ENCODE results near the gene FOXO6. TPM values are rescaled to one million over a fixed set of nuclear protein-coding genes. Genes with fewer than 3 reads are reported as not detected.

FOXO6 gene
- total and polyA plus RNA-seq, 9 of the 15 experiments (the other 6 are each of a cell fraction or from before 2014, with no cell fraction given): 0.04 to 0.31 (median 0.12) TPM; not detected in 5

GRCh38 chr1:41362749-41363590, 1.7 kb downstream of the FOXO6 start (continued):
- no peak for TF ChIP-seq SP2 (IDR thresholded peaks at IDR 0.05; ENCODE audit: extremely low read depth, low read depth, low read length, poor library complexity, severe bottlenecking)
- TF ChIP-seq RBBP5 (IDR thresholded peaks at IDR 0.05; ENCODE audit: borderline replicate concordance, insufficient read depth, low read length, poor library complexity, severe bottlenecking): no peak
- TF ChIP-seq ZSCAN29 (IDR thresholded peaks at IDR 0.05): no peak

DNA sequence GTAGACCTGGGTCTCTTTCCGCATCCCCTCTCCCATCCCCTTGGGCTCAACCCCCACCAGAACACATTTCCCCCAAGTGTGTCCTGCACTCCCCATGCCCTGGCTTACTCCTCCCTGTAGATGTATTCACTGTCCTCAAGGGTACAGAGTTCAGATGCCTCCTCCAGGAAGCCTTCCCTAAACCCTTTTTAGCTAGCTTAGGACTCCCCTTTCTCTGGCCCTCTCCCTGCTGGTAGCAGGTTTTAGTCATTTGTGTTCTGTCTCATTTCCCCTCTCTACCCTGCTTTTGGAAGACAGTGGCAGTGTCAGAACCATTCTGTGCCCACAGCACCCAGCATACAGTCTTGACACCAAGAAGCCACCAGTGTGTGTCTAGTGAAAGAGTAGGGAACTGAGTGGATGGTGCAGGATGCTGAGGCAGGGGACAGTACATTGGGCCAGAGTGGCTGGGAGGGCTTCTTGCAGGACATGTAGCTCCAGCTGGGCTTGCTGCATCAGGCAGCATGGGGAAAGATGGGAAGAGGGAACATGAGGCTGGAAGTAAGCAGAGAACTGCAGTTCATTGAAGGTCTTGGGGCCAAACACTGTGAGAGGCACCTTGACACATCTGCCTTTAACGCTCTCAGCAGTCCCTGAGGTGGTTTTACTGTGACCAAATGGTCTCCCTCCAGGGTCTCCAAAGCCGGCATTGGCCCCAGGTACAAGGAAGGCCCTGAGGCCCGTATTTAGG, 2.5 kb downstream of the FOXO6 start:
- Histone ChIP-seq H3K4me1 (replicated peaks in 1 of 2; ENCODE audit: control insufficient read depth in 2 of 2, insufficient read depth in 2 of 2, low read length in 2 of 2) (peaks cover 10 to 41% of the 10 kb centered on the region in 2 experiments), H4K20me1 (replicated peaks; ENCODE audit: control insufficient read depth, insufficient read depth, low read length) (peaks cover 16% of the 10 kb centered on the region), H3K27me3 (ENCODE audit: control insufficient read depth in 2 of 2, insufficient read depth in 2 of 2, low read length in 2 of 2) (peaks cover 11 to 53% of the 10 kb centered on the region in 2 experiments), H3K9me1 (ENCODE audit: control insufficient read depth, insufficient read depth, low read length) (no peaks in the 10 kb centered on the region), H3K27ac (ENCODE audit: extremely low read depth, low read depth, low read length) (no peak overlapping the region), H3K79me2 (ENCODE audit: control insufficient read depth, insufficient read depth, low read length) (no peaks in the 10 kb centered on the region), H3K9ac (ENCODE audit: insufficient read depth in 1 of 2, low read depth in 2 of 2, low read length in 2 of 2) (no peak overlapping the region), H3K4me3 (no peak overlapping the region), H3K4me2 (ENCODE audit: insufficient read depth, low read length) (no peak overlapping the region), H2AFZ (ENCODE audit: low read depth, low read length) (no peak overlapping the region), H3K36me3 (ENCODE audit: control insufficient read depth, insufficient read depth, low read length) (no peaks in the 10 kb centered on the region), H3K9me3 (replicated peaks; ENCODE audit: control insufficient read depth, insufficient read depth, low read depth, low read length) (no peaks in the 10 kb centered on the region)
- no peak for FAIRE-seq
- intact Hi-C loops (cut with micrococcal nuclease) (no loop called here), in situ Hi-C loops (cut with MboI) (no loop called here)
- CTCF ChIA-PET (ENCODE audit: low intra/inter-chr PET ratio): no interaction called here
- POLR2A ChIA-PET: interaction anchor here (0.5 to 0.6 kb wide), 2 partner anchors 31 to 116 kb away, joined by 3 read pairs; no protein-coding TSS in a partner anchor
- 14% methylated on average over 4 of the region's 4 CpGs for WGBS (ENCODE audit: insufficient coverage, low coverage, missing lambda C conversion rate)
- no peak for ATAC-seq
- TF ChIP-seq ZFP36 (IDR thresholded peaks at IDR 0.05; ENCODE audit: low read depth, low read length, partially characterized antibody) (peak; percentile 93), ZNF436 (CRISPR knock-in tag; IDR thresholded peaks at IDR 0.05) (0 out of 2 replicates have a peak, but pooled peaks have one; percentile 36), PPARD (CRISPR knock-in tag; IDR thresholded peaks at IDR 0.05) (no peak)
- DNase-seq (ENCODE audit: extremely low read depth in 1 of 4, low spot score in 3 of 4): no peak
- no TSS peak for BruUV-seq (replicated peaks)

All from K562 (cell line).